ACHN (cell line): ENCODE data around the gene ABHD11.

Experiments used
- DNase-seq: peaks from one replicate; pipeline ENCODE4 v3.0.0-alpha.2; 2015
- in situ Hi-C: cut with HindIII; loops from 2 replicates; pipeline ENCODE4 v1.10.0; 2017; ENCODE audit warnings: low sequenced_read_pairs, low pct_ligation_motif_present, low pct_unique_long_range_greater_than_20kb

Gene ABHD11

DNA sequence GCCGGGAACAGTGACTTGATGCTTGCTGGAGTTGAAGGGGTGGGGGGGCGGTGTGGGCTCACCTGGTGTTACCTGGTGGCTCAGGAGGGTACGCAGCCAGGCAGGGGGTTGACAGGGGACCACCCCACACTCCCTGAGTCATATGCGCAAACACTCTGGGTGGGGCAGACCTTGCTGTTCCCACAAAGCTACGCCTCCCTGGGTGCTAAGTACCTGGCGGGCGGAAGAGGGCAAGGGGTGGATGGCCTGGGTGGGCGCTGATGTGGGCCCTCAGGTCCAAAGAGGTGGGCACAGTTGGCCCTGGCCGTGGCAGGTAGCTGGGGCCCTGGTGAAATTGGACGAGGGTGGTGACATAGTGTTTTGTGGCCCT, 33.1 kb downstream of the ABHD11 start:
- in situ Hi-C loops = no loop called here

DNA sequence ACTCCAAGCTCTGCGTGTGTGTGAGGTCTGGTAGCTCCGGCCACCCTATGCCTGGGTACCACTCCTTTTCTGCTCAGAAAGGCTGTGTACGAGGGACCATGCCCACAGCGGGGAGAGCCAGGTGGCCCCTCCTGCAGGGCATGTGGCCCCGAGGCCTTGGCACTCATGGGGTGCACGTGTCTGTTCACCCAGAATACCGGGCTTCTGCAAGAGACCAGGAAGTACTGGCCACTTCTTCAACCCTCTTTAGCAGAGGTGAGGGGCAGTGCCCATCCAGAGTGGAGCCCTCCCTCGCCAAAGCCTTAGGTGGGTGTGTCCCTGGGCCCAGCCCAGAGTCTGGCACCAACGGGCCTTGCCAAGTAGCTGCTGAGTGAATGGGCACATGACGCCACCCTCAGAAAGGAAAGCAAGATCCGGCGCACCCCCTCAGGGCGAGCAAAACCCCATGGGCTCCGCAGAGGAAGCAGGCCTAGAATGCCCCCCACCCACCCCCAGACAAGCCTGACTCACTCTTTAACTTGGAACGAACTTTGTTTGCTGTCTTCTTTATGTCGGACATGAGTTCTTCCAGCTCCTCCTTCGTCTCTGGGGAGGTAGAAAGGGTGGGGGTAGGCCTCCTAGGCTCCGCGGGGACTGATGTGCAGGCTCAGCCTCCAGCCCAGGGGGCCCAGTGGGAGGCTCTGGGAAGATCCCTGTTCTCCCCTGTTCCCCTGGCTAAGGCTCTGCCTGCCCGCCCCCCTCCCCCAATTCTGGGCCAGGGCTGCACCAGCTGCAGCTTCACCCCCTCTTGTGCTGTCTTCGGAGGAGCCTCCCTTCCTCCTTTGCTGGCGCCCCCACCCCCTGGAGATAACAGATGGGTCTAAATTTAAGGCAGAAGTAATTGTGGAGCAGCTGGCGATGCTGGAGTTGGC, 33.7 kb downstream of the ABHD11 start:
- in situ Hi-C loops = no loop called here
- DNase-seq = no peak

More for the DNA sequence above, 33.1 kb downstream of the ABHD11 start:
- DNase-seq = no peak

DNA sequence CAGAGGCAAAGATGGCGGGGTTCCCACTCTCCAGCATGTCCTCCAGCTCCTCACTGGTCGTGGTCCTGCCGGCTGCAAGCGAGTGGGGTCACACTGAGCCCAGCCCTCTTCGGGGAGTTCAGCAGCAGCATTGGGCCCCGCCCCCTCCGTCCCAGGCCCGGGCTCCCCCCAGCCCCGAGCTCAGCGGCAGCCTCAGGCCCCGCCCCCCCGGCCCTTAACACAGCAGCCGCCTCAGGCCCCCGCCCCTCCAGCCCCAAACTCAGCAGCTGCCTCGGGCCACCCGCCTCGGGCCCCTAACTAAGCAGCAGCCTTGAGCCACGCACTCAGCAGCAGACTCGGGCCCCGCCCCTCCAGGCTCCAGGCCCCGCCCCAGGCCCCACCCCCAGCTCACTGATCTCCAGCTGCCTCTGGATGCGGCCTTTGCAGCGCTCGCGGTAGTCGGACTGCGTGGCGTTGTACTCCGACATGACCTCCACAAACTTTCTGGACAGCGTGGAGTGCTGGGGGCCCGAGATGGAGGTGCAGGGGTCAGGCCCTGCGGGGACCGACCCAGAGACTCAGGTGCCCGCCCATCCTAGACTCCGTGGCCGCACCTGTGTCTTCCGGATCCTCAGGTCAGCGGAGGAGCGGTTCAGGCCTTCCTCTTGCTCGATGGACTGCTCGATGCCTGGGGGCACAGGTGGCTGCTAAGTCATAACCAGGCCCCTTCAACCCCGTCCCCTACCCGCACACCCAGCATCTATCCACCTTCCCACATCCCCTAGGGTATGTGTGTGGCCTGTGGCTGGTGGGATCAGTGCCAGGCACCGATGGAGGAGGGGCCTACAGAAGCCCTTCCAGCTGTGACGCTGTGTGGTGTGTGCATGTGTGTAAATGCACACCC, 34.6 kb downstream of the ABHD11 start:
- DNase-seq = no peak
- in situ Hi-C loops = no loop called here

DNA sequence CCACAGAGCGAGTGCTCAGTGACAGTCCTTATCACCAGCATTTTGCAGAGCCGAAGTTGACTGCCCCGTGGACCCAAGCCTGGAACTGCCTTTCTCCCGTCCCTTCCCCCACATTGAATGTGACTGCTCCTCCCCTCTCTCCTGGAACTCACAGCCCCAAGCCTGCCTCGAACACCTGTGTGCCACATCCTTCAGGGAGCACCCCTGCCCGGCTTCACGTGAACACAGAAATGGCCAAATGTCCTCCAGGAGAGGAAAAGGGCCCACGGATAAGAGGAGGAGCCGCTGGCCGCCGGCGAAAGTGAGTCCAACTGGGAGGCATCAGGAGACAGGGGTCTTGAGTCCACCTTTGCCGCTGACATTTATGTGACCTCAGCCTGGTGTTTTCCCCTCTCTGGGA, 35.4 kb downstream of the ABHD11 start:
- in situ Hi-C loops = no loop called here

DNA sequence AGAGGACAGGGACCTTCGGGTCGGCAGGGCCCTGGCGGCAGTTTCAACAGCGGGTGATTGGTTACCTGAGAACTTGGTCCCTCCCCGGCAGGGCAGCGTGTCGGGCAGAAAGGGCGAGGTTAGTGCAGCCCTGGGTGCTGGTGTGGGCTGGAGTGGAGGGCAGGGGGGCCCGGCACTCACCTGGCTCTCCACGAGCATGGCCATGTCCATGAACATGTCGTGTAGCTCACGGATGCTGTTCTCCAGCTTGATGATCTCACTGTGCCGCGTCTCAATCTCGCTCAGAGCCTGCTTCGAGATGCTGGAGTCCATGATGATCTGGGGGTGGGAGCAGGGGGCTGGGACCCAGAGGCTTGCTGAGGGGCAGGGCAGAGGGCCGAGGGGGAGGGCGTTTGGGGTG, 35.9 kb downstream of the ABHD11 start:
- no peak for DNase-seq
- in situ Hi-C loops = no loop called here

More for the DNA sequence above, 35.4 kb downstream of the ABHD11 start:
- no peak for DNase-seq

DNA sequence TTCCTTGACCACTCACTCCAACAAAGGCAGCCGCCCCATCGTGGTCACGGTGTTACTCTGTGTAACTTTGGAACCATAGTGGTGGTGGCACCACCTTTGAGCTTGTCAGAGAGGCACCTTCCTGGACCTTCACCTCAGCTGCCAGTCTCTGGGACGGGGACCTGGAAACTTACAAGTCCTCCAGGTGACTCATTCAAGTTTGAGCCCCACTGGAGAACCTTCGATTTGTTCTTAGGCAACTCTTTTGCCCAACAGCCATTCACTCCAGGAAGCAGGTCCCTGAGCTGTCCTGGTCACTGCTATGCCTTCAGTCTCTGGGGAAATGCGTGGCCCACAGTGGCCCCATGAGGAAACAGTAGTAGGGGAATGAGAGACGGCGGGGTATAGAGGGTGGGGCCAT, 36.4 kb downstream of the ABHD11 start:
- DNase-seq = no peak
- in situ Hi-C loops = no loop called here

DNA sequence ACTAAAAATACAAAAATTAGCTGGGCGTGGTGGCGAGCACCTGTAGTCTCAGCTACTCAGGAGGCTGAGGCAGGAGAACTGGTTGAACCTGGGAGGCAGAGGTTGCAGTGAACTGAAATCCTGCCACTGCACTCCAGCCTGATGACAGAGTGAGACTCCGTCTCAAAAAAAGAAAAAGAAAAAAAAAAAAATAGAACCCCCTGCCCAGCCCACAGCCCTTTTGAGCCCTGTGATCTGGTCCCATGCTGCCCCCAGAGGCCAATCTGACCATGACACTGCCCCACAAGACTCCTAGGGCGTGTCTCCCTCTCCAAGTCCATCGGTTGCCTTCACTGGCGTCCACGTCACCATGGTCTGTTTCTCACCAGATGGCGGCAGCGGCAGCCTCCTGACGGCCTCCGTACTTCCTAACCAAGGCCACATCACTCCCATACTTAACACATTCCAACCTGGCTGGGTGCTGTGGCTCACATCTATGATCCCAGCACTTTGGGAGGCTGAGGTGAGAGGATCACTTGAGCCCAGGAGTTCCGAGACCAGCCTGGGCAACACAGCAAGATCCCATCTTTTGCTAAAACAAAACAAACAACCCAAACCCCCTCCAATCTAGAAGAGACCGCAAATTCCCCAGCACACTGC, 37.1 kb downstream of the ABHD11 start:
- peak; percentile 51 for DNase-seq

DNA sequence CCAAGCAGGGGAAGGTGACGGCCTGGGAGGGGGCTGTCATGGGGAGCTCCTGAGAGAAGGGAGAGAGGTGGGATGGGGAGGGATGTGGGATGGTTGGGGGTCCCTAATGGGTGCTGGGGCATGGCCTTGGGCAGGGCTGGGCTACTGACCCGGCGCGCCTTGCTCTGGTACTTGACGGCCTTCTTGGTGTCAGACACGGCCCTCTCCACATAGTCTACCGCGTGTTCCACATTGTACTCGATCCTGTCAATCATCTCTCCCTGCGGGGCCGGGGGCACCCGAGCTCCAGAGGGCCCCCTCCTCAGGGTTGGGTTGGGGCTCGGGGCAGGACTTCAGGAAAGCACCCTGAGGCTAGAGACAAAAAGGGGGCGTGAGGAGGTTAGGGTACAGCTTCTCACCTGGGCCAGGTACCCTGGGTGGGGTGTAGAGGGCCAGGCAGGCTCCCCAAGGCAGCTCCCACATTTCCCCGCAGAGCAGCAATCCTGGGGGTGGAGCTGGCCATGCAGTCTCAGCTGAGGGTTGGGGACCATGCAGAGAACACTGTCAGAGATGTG, 37.9 kb downstream of the ABHD11 start:
- in situ Hi-C loops = no loop called here
- no peak for DNase-seq

More for the DNA sequence above, 37.1 kb downstream of the ABHD11 start:
- in situ Hi-C loops = no loop called here

DNA sequence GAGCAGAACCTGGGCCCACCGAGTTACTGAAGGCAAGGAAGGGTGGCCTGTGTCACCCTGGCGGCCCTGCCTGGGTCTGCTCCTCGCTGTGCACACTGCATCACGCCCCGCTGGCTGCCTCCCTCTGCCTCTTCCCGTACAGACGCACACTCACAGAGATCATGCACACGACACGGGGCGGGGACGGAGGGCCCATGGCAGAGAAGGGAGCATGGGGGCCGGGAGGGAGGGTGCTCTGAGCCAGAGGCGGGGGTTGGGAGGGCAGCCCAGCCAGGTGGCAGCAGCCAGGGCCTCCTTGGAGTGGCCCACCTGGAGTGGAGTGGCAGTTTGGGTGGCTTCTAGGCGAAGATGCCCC, 38.6 kb downstream of the ABHD11 start:
- in situ Hi-C loops = no loop called here
- no peak for DNase-seq

DNA sequence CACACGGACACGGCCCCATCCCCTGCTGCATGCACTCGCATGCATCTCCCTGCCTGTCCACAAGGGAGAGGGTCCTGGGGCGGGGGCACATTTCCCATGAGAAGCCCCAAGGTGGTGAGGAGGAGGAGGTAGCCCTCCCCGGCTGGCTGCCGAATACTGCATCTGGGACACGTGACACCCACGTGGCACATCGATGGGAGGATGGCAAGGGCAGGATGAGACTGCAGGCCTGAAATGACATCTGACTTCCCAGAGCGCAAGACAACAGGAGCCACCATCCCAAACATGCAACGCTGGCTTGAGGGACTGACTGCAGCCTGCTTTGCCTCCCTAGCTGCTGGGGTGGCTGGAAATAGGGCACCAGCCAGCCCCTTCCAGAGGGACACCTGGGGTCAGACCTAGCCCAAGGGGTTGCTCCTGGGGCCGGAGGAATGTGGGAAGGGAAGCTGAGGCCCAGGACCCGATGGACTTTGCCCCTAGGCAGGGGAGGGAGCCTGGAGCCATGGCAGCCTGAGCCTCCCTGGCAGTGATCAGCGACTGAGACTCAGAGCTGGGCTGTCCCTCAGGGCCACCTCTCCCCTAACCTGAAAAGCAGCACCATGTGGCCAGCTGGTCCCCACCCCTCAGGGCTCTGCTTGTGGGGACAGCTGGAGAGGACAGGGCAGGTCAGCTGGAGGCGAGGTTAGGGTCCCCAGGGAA, 39.1 kb downstream of the ABHD11 start:
- no peak for DNase-seq
- in situ Hi-C loops = no loop called here

DNA sequence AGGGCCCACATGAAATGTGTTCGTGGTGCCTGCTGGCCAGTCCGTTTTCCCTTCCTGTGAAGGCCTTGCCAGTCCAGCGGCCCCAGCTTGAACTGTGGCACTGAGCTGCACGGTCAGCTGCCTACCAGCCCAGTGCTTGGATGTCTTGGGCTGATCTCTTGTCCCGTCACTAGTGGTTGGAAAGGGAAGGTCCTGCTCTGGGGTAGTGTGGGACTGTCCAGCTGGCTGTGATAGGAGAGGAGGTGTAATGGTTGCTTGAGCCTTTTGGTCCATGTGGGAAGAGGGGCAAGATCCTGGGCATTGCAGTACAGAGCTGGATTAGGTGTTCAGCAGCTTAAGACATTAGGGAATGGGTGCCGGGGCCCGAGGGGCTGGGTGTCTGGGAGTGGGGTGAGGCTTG, 40.2 kb downstream of the ABHD11 start:
- no peak for DNase-seq
- in situ Hi-C loops = no loop called here

DNA sequence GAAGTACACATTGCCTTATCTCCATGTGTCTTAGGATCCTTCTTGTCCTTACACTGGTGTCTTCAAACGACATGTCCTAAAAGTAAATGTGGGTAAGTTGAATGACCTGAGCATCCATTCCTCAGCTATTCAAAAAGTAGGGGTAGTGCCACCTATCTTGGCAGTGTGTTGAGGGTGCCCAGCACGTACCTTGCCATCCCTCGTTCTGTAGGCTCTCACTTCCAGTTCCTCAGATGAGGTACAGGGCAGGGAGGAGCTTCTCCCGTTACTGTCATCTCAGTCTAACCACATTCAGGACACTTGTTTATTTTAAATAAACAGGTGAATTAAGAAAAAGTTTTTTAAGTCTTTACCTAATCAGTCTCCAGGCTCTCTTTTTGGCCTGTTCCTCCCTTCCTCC, 42.2 kb downstream of the ABHD11 start:
- DNase-seq = no peak
- in situ Hi-C loops = no loop called here

DNA sequence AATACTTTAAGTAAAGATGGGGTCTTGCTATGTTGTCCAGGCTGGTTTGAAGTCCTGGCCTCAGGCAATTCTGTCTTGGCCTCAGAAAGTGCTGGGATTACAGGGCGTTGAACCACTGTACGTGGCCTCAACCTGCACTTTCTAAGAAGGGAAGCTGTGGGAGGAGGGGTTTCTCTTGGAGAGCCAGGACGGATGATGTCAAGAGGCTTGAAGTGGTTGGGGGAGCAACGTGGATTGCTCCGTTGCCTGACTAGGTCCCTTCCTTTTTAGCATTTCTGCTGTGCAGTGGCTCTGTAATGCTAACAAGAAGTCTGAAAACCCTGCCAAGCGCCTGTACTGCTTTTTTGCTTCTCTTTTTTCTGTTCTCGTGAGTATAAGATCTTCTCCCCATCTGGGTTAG, 48.0 kb downstream of the ABHD11 start:
- no peak for DNase-seq
- in situ Hi-C loops = no loop called here

DNA sequence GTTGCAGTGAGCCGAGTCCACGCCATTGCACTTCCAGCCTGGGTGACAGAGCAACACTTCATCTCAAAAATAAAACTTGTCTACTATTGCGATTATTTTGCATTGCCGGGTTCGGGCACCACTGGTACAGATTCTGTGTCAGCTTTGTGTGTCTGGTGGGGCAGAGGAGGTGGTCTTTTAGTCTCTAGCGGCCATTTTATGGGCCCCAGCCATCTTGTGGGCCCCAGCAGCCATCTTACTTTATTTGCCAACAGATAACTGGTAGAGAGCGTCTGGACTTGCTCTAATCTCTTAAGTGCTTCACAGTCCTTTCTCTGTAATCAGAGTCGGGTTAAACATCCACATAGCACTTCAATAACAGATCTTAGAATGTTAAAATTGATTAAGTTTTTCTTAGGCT, 50.3 kb downstream of the ABHD11 start:
- in situ Hi-C loops = no loop called here
- DNase-seq = no peak
